HCT116 (cell line): Measurements from ENCODE around the gene APBB2. TPM values are rescaled to one million over a fixed set of nuclear protein-coding genes. Genes with fewer than 3 reads are reported as not detected.

Experiments
- ATAC-seq: fragments of 200-7000 bp; cut with Tn5 transposase; 2 replicates; pipeline ENCODE4 v1.9.1; 2020; ENCODE audit warnings: mild to moderate bottlenecking, moderate library complexity
- BruUV-seq: library from RNA; stranded (reverse); fragments of 400-500 nt; replicated peaks from 2 replicates; lab custom pipeline; 2021; lab: Mats Ljungman, UMichigan
- CTCF ChIA-PET: fragments of 300-600 bp; sonication (Branson Sonifier 250); formaldehyde crosslinking; loops from one replicate; lab custom pipeline; 2021; ENCODE audit warnings: antibody characterized with exemption; lab: Charles Lee
- POLR2A ChIA-PET: fragments of 300-600, 350-600 bp; sonication (Branson Sonifier 250); formaldehyde crosslinking; loops from one replicate; lab custom pipeline; 2021; ENCODE audit warnings: antibody characterized with exemption; lab: Charles Lee
- RAD21 ChIA-PET, 2 experiments: fragments of 300-600 bp; sonication (Branson Sonifier 250); formaldehyde crosslinking; loops; one replicate each; lab custom pipeline; 2023; ENCODE audit warnings: low total read pairs in 2 of 2; ENCODE audit not compliant: uncharacterized antibody in 2 of 2, unreplicated experiment in 2 of 2, low non-redundant PET in 1 of 2; lab: Charles Lee
- DNase-seq: peaks from one replicate; pipeline ENCODE4 v3.0.0-alpha.2; 2010; ENCODE audit warnings: low read depth, low spot score
- H2AFZ ChIP-seq: fragments of 200-600 bp; shearing (Covaris generic), sonication (generic); 2 replicates; pipeline ENCODE4 v1.6.1; 2017; ENCODE audit warnings: low read depth, mixed run types, mixed read lengths, antibody characterized with exemption, low read length; ENCODE audit not compliant: poor library complexity, severe bottlenecking
- H3K27ac ChIP-seq: 2 replicates; pipeline ENCODE4 v1.5.1; 2012; ENCODE audit warnings: low read depth, low read length
- H3K27me3 ChIP-seq: fragments of 200-600 bp; sonication (generic); 2 replicates; pipeline ENCODE4 v1.6.1; 2016; ENCODE audit warnings: mixed run types, low read length, mixed read lengths; ENCODE audit not compliant: insufficient read depth
- H3K36me3 ChIP-seq, 2 experiments: fragments of 200-500 bp in 1 of 2; fragments of 200-600 bp in 1 of 2; sonication (Bioruptor generic) in 1 of 2; sonication (generic) in 1 of 2; 2 replicates each; pipeline versions ENCODE4 v1.5.1 to v1.6.1; 2014 to 2016; ENCODE audit warnings: low read length in 2 of 2, inconsistent platforms in 1 of 2, mixed read lengths in 1 of 2, mixed run types in 1 of 2; ENCODE audit not compliant: insufficient read depth in 2 of 2, control insufficient read depth in 1 of 2
- H3K4me1 ChIP-seq, 2 experiments: fragments of 200-600 bp in 1 of 2; sonication (generic) in 1 of 2; 2 replicates each; pipeline versions ENCODE4 v1.5.1 to v1.6.1; 2012 to 2017; ENCODE audit warnings: low read length in 2 of 2, inconsistent platforms in 1 of 2, mild to moderate bottlenecking in 1 of 2, mixed read lengths in 1 of 2, mixed run types in 1 of 2, moderate library complexity in 1 of 2; ENCODE audit not compliant: insufficient read depth in 2 of 2, control insufficient read depth in 1 of 2
- H3K4me2 ChIP-seq: fragments of 200-600 bp; sonication (generic); 2 replicates; pipeline ENCODE4 v1.6.1; 2017; ENCODE audit warnings: mixed run types, low read length, mixed read lengths
- H3K4me3 ChIP-seq, 2 experiments: fragments of 200-600 bp in 1 of 2; sonication (generic) in 1 of 2; replicated peaks in 1 of 2; 2 replicates each; pipeline ENCODE4 v1.5.1; 2011 to 2016; ENCODE audit warnings: low read length in 2 of 2, control low read depth in 1 of 2, low read depth in 1 of 2, mild to moderate bottlenecking in 1 of 2, mixed read lengths in 1 of 2, mixed run types in 1 of 2
- H3K79me2 ChIP-seq: fragments of 200-600 bp; sonication (generic); 2 replicates; pipeline ENCODE4 v1.6.1; 2017; ENCODE audit warnings: mild to moderate bottlenecking, mixed run types, low read length, moderate library complexity, mixed read lengths; ENCODE audit not compliant: insufficient read depth
- H3K9ac ChIP-seq: fragments of 200-600 bp; sonication (generic); 2 replicates; pipeline ENCODE4 v1.6.1; 2016; ENCODE audit warnings: low read length, mixed read lengths
- H3K9me2 ChIP-seq: fragments of 200-600 bp; sonication (generic), shearing (Covaris generic); 2 replicates; pipeline ENCODE4 v1.6.1; 2017; ENCODE audit warnings: mixed run types, mild to moderate bottlenecking, moderate library complexity; ENCODE audit not compliant: insufficient read depth
- H3K9me3 ChIP-seq, 2 experiments: fragments of 200-500 bp in 1 of 2; fragments of 200-600 bp in 1 of 2; sonication (Bioruptor generic) in 1 of 2; sonication (generic) in 1 of 2; 2 replicates each; pipeline ENCODE4 v1.6.1; 2014 to 2017; ENCODE audit warnings: low read length in 2 of 2, mixed read lengths in 2 of 2, inconsistent platforms in 1 of 2, low read depth in 1 of 2, mild to moderate bottlenecking in 1 of 2, mixed run types in 1 of 2, moderate library complexity in 1 of 2; ENCODE audit not compliant: control insufficient read depth in 1 of 2, insufficient read depth in 1 of 2
- H4K20me1 ChIP-seq: fragments of 200-600 bp; sonication (generic), shearing (Covaris generic); 2 replicates; pipeline ENCODE4 v1.6.1; 2017; ENCODE audit warnings: mixed run types, mild to moderate bottlenecking, moderate library complexity; ENCODE audit not compliant: insufficient read depth
- ATF3 ChIP-seq: IDR thresholded peaks from 2 replicates; pipeline ENCODE4 v1.6.1; 2012
- CBX3 ChIP-seq: IDR thresholded peaks from 2 replicates; pipeline ENCODE4 v1.6.1; 2012; ENCODE audit warnings: low read depth
- CEBPB ChIP-seq: IDR thresholded peaks from 2 replicates; pipeline ENCODE4 v1.6.1; 2012; ENCODE audit warnings: low read depth
- CTCF ChIP-seq, 3 experiments: fragments of 200-600 bp in 1 of 3; sonication (generic) in 1 of 3; IDR thresholded peaks in 2 of 3; conservative IDR thresholded peaks in 1 of 3; 2 replicates each; pipeline ENCODE4 v1.5.1; 2012 to 2017; ENCODE audit warnings: low read depth in 2 of 3, low read length in 2 of 3, antibody characterized with exemption in 1 of 3, borderline replicate concordance in 1 of 3, control low read depth in 1 of 3, mild to moderate bottlenecking in 1 of 3, mixed read lengths in 1 of 3, mixed run types in 1 of 3, moderate library complexity in 1 of 3; ENCODE audit not compliant: insufficient read depth in 1 of 3
- ELF1 ChIP-seq: IDR thresholded peaks from 2 replicates; pipeline ENCODE4 v1.6.1; 2012; ENCODE audit warnings: low read depth, borderline replicate concordance
- EZH2 ChIP-seq: fragments of 200-600 bp; sonication (generic); IDR thresholded peaks from 2 replicates; pipeline ENCODE4 v1.6.1; 2017; ENCODE audit warnings: antibody characterized with exemption, mixed run types
- EZH2phosphoT487 ChIP-seq: fragments of 200-600 bp; IDR thresholded peaks from 2 replicates; pipeline ENCODE4 v1.6.1; 2018; ENCODE audit warnings: antibody characterized with exemption, borderline replicate concordance
- FOSL1 ChIP-seq: IDR thresholded peaks from 2 replicates; pipeline ENCODE4 v1.6.1; 2012; ENCODE audit warnings: low read depth
- POLR2A ChIP-seq: IDR thresholded peaks from 2 replicates; pipeline ENCODE4 v1.7.0; 2011; ENCODE audit warnings: borderline replicate concordance; ENCODE audit not compliant: insufficient read depth, insufficient read length; ENCODE audit errors: extremely low read depth
- RAD21 ChIP-seq: IDR thresholded peaks from 2 replicates; pipeline ENCODE4 v1.6.1; 2012; ENCODE audit warnings: low read depth, mild to moderate bottlenecking
- ZBTB33 ChIP-seq: IDR thresholded peaks from 2 replicates; pipeline ENCODE4 v1.6.1; 2011; ENCODE audit warnings: mild to moderate bottlenecking, low read length, moderate library complexity; ENCODE audit not compliant: insufficient replicate concordance; ENCODE audit errors: extremely low read depth
- ZFX ChIP-seq: fragments of 450-650 bp; IDR thresholded peaks from 2 replicates; pipeline ENCODE4 v1.6.1; 2017
- ZNF274 ChIP-seq: fragments of 200-500 bp; sonication (Bioruptor generic); IDR thresholded peaks from 2 replicates; pipeline ENCODE4 v1.6.1; 2014; ENCODE audit warnings: mild to moderate bottlenecking, low read depth, low read length, inconsistent platforms
- intact Hi-C: fragments of 100-400 bp; cut with micrococcal nuclease; formaldehyde crosslinking; loops from 2 replicates; pipeline ENCODE4 v1.10.0; 2022
- total RNA-seq: library from RNA; stranded (reverse); gene quantifications from one replicate; pipeline ENCODE4 v1.2.1, GENCODE V29; 2021; ENCODE audit not compliant: unreplicated experiment

The APBB2 gene
- total RNA-seq, 1 experiment from 2014 or later = 72.5 TPM

- intact Hi-C loops = no loop called here
- no TSS peak for BruUV-seq
- Histone ChIP-seq H2AFZ (no peak overlapping the region), H3K27ac (no peak overlapping the region), H3K9ac (no peak overlapping the region), H3K9me2 (no peaks in the 10 kb centered on the region; the same call in 1 of the 2 replicates), H3K4me3 (no peak overlapping the region), H4K20me1 (peaks cover 11% of the 10 kb centered on the region; the same call in 1 of the 2 replicates), H3K79me2 (peaks cover 100% of the 10 kb centered on the region), H3K27me3 (no peaks in the 10 kb centered on the region), H3K9me3 (no peaks in the 10 kb centered on the region), H3K4me1 (peaks cover 0 to 17% of the 10 kb centered on the region in 2 experiments; a peak in 1 of 4 replicates), H3K36me3 (no peaks in the 10 kb centered on the region), H3K4me2 (no peak overlapping the region)
- ChIA-PET RAD21 (no interaction called here), CTCF (no interaction called here), POLR2A (no interaction called here)
- no peak for TF ChIP-seq CEBPB
- TF ChIP-seq ZBTB33 = no peak
- no peak for TF ChIP-seq ELF1
- TF ChIP-seq ATF3 = no peak
- no peak for TF ChIP-seq CBX3
- no peak for TF ChIP-seq EZH2
- no peak for TF ChIP-seq ZNF274
- no peak for TF ChIP-seq ZFX
- DNase-seq = no peak
- ATAC-seq = no peak
These were observed 24.7 kb downstream of the APBB2 start for GRCh38 chr4:41189666-41190065.

- Histone ChIP-seq H3K9me3 (no peaks in the 10 kb centered on the region), H3K9ac (no peak overlapping the region), H4K20me1 (peaks cover 11% of the 10 kb centered on the region; the same call in 1 of the 2 replicates), H3K4me3 (no peak overlapping the region), H3K79me2 (peaks cover 100% of the 10 kb centered on the region), H3K4me2 (no peak overlapping the region), H3K4me1 (peaks cover 0 to 19% of the 10 kb centered on the region in 2 experiments; a peak in 1 of 4 replicates), H3K27me3 (no peaks in the 10 kb centered on the region), H2AFZ (no peak overlapping the region), H3K36me3 (no peaks in the 10 kb centered on the region)
- no peak for ATAC-seq
- CTCF ChIA-PET = no interaction called here
- intact Hi-C loops = no loop called here
- DNase-seq = no peak
- POLR2A ChIA-PET = no interaction called here
- RAD21 ChIA-PET = no interaction called here
- no TSS peak for BruUV-seq
- no peak for TF ChIP-seq EZH2phosphoT487
- TF ChIP-seq CEBPB = no peak
- no peak for TF ChIP-seq POLR2A
- no peak for TF ChIP-seq ZFX
- no peak for TF ChIP-seq ELF1
- no peak for TF ChIP-seq CTCF (IDR thresholded peaks at IDR 0.05 in 2 of 3, conservative IDR thresholded peaks at IDR 0.05 in 1 of 3; ENCODE audit: borderline replicate concordance in 1 of 3, insufficient read depth in 1 of 3, low read depth in 2 of 3, low read length in 2 of 3)
- no peak for TF ChIP-seq ATF3
- TF ChIP-seq RAD21 = no peak
- no peak for TF ChIP-seq FOSL1
- TF ChIP-seq, all 23 proteins: peak for 0
- Histone ChIP-seq H3K9me2 (no peaks in the 10 kb centered on the region; the same call in 1 of the 2 replicates), H3K27ac (no peak overlapping the region)
These were observed 25.3 kb downstream of the APBB2 start for GRCh38 chr4:41189076-41189475.
